IPS DF 4.7 (cell line): Measurements from ENCODE around the gene RBMY1B.
"Not testable (repeated sequence)": the region's sequence is repeated elsewhere in the genome, so short reads cannot be mapped to it uniquely, and the experiment has no call there.

ENCODE experiments used
- DNase-seq: peaks from one replicate; pipeline ENCODE4 v3.0.0-alpha.2; 2013; ENCODE audit warnings: low spot score; ENCODE audit errors: extremely low read depth

RBMY1B gene

GRCh38 chrY:21511038-21511437, at the start of gene RBMY1B:
Gene RBMY1B, plus strand, starts transcription at chrY:21511338. Its CDS starts 2,013 bp downstream, at chrY:21513351.
- DNase-seq = not testable (repeated sequence)

GRCh38 chrY:21462915-21463314, 48.2 kb upstream of the RBMY1B start:
- not testable (repeated sequence) for DNase-seq

DNA sequence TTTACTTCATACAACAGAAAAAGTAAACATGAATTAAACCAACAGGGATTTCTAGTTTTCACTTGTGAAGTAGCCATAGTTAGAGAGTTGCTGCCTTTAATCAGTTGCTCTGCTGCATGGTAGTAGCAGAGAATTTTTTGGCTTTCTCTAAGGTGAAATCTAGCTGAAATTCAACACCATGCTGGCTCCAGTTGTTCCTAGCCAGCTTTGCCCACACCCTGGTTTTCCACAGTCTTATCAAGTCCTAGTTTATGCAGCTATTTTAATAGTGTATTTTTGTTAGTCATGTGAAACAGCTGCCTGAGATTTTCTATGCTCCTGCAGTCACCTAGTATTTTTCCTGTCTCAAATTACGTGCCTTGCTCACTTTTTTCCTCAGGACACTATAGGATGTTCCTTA, 28.2 kb upstream of the RBMY1B start:
- no peak for DNase-seq

- not testable (repeated sequence) for DNase-seq
Measured at GRCh38 chrY:21534579-21534978, 23.4 kb downstream of the RBMY1B start, which contains the start of gene RBMY1A1. Gene RBMY1A1, plus strand, starts transcription at chrY:21534879. Its CDS starts 2,013 bp downstream, at chrY:21536892.

GRCh38 chrY:21559316-21559984, 48.3 kb downstream of the RBMY1B start:
- DNase-seq = not testable (repeated sequence)
